ENCODE data around the gene DPP10. TPM values are rescaled to one million over a fixed set of nuclear protein-coding genes. Genes with fewer than 3 reads are reported as not detected.

DPP10 gene
- total and polyA plus RNA-seq, 10 of the 15 experiments (the other 5 are each of a cell fraction or from before 2014, with no cell fraction given): not detected

GRCh38 chr2:115305712-115306111 is 863.3 kb downstream of the DPP10 start (continued):
- TF ChIP-seq E2F8 (IDR thresholded peaks at IDR 0.05; ENCODE audit: low read depth, partially characterized antibody): no peak
- no peak for TF ChIP-seq ZNF217 (IDR thresholded peaks at IDR 0.05)
- no peak for TF ChIP-seq TCF12 (IDR thresholded peaks at IDR 0.05; ENCODE audit: low read depth, low read length)
- no peak for TF ChIP-seq SRF (IDR thresholded peaks at IDR 0.05; ENCODE audit: low read depth in 2 of 2, low read length in 2 of 2)
- no peak for TF ChIP-seq SP1 (IDR thresholded peaks at IDR 0.05; ENCODE audit: low read depth, low read length)
- no peak for TF ChIP-seq HDAC2 (IDR thresholded peaks at IDR 0.05)
- TF ChIP-seq ASH2L (IDR thresholded peaks at IDR 0.05; ENCODE audit: borderline replicate concordance, low read depth): no peak
- TF ChIP-seq IRF4 (IDR thresholded peaks at IDR 0.05; ENCODE audit: low read depth, low read length): no peak

- H3K36me3 ChIP-seq (ENCODE audit: control insufficient read depth in 2 of 2, insufficient read depth in 2 of 2, low read length in 1 of 2): no peaks in the 10 kb centered on the region
- BruUV-seq (replicated peaks): no TSS peak
- in situ Hi-C loops (cut with MboI) (no loop called here), intact Hi-C loops (cut with micrococcal nuclease; ENCODE audit: unreplicated experiment) (no loop called here)
- no peaks in the 10 kb centered on the region for H3K27me3 ChIP-seq (replicated peaks in 1 of 2; ENCODE audit: control insufficient read depth in 2 of 2, insufficient read depth in 2 of 2, low read length in 1 of 2)
- H2AFZ ChIP-seq (ENCODE audit: control insufficient read depth, low read depth, low read length): no peak overlapping the region
- ATAC-seq: no peak
- ChIA-PET RAD21 (ENCODE audit: unreplicated experiment) (no interaction called here), POLR2A (interaction anchor here (0.6 kb wide), 1 partner anchor 1390 kb away, joined by 3 read pairs; no protein-coding TSS in a partner anchor), SMC1A (ENCODE audit: uncharacterized antibody, unreplicated experiment) (no interaction called here), CTCF (interaction anchor here (1.0 kb wide), 1 partner anchor 35 kb away, joined by 5 read pairs; no protein-coding TSS in a partner anchor)
- FAIRE-seq: no peak
- no peaks in the 10 kb centered on the region for H4K20me1 ChIP-seq (ENCODE audit: control insufficient read depth, insufficient read depth)
- H3K9ac ChIP-seq (ENCODE audit: control insufficient read depth, insufficient read depth, low read length): no peak overlapping the region
- DNase-seq (ENCODE audit: low read depth, low spot score): no peak
- H3K79me2 ChIP-seq (ENCODE audit: control insufficient read depth, insufficient read depth, low read length): no peaks in the 10 kb centered on the region
- no peak overlapping the region for H3K4me3 ChIP-seq
- no peaks in the 10 kb centered on the region for H3K4me1 ChIP-seq (ENCODE audit: control insufficient read depth, insufficient read depth, low read length)
- 21% methylated on average over 4 of the region's 4 CpGs for WGBS (ENCODE audit: insufficient coverage, insufficient replicate concordance, low lambda C conversion rate, missing lambda C conversion rate)
- no peak overlapping the region for H3K27ac ChIP-seq (ENCODE audit: control insufficient read depth, insufficient read depth)
- no peak overlapping the region for H3K4me2 ChIP-seq (ENCODE audit: control insufficient read depth, insufficient read depth)
- no peaks in the 10 kb centered on the region for H3K9me3 ChIP-seq (replicated peaks; ENCODE audit: control insufficient read depth, insufficient read depth, low read length)
- TF ChIP-seq POLR2AphosphoS5 (IDR thresholded peaks at IDR 0.05; ENCODE audit: low read length): no peak
- no peak for TF ChIP-seq SPI1 (IDR thresholded peaks at IDR 0.05; ENCODE audit: borderline replicate concordance, insufficient read depth, low read depth, low read length)
- no peak for TF ChIP-seq JUNB (IDR thresholded peaks at IDR 0.05)
- no peak for TF ChIP-seq ZBTB4 (CRISPR knock-in tag; IDR thresholded peaks at IDR 0.05)
- no peak for TF ChIP-seq CUX1 (IDR thresholded peaks at IDR 0.05; ENCODE audit: insufficient replicate concordance, low read depth, low read length)
These were observed 871.7 kb downstream of the DPP10 start for GRCh38 chr2:115314119-115314518.

Measured in GM12878 (cell line).